GM23248 (cell line): ENCODE data around the gene ZNF407. TPM values are rescaled to one million over a fixed set of nuclear protein-coding genes. Genes with fewer than 3 reads are reported as not detected.

Experiments
- DNase-seq: peaks from one replicate; pipeline ENCODE4 v3.0.0-alpha.2; 2015
- H2AFZ ChIP-seq: fragments of 200-600 bp; sonication (generic); 2 replicates; pipeline ENCODE4 v1.6.1; 2016; ENCODE audit warnings: antibody characterized with exemption
- H3F3A ChIP-seq: fragments of 200-600 bp; sonication (generic); 2 replicates; pipeline ENCODE4 v1.6.1; 2016; ENCODE audit warnings: mild to moderate bottlenecking, antibody characterized with exemption, mixed run types; ENCODE audit not compliant: insufficient read depth
- H3K27ac ChIP-seq: fragments of 200-600 bp; sonication (generic); 2 replicates; pipeline ENCODE4 v1.5.1; 2016; ENCODE audit warnings: mild to moderate bottlenecking
- H3K27me3 ChIP-seq: fragments of 200-600 bp; sonication (generic); replicated peaks from 2 replicates; pipeline ENCODE4 v1.6.1; 2016; ENCODE audit warnings: mild to moderate bottlenecking; ENCODE audit not compliant: insufficient read depth
- H3K36me3 ChIP-seq: fragments of 200-600 bp; sonication (generic); 2 replicates; pipeline ENCODE4 v1.6.1; 2016; ENCODE audit warnings: low read depth, mild to moderate bottlenecking
- H3K4me1 ChIP-seq: fragments of 200-600 bp; sonication (generic); 2 replicates; pipeline ENCODE4 v1.6.1; 2016; ENCODE audit warnings: mild to moderate bottlenecking; ENCODE audit not compliant: insufficient read depth
- H3K4me2 ChIP-seq: fragments of 200-600 bp; sonication (generic); one replicate; pipeline ENCODE4 v1.6.1; 2016; ENCODE audit warnings: mild to moderate bottlenecking; ENCODE audit not compliant: unreplicated experiment
- H3K4me3 ChIP-seq: fragments of 200-600 bp; sonication (generic); 2 replicates; pipeline ENCODE4 v1.5.1; 2016; ENCODE audit warnings: mild to moderate bottlenecking
- H3K79me2 ChIP-seq: fragments of 200-600 bp; sonication (generic); 2 replicates; pipeline ENCODE4 v1.6.1; 2016; ENCODE audit warnings: mild to moderate bottlenecking; ENCODE audit not compliant: insufficient read depth
- H3K9ac ChIP-seq: fragments of 200-600 bp; sonication (generic); 2 replicates; pipeline ENCODE4 v1.6.1; 2016; ENCODE audit warnings: mild to moderate bottlenecking
- H3K9me2 ChIP-seq: fragments of 200-600 bp; sonication (generic); 2 replicates; pipeline ENCODE4 v1.6.1; 2016; ENCODE audit warnings: mixed run types, mild to moderate bottlenecking, moderate library complexity; ENCODE audit not compliant: insufficient read depth
- H3K9me3 ChIP-seq: fragments of 200-600 bp; sonication (generic); one replicate; pipeline ENCODE4 v1.6.1; 2017; ENCODE audit warnings: low read depth
- H4K20me1 ChIP-seq: fragments of 200-600 bp; sonication (generic); 2 replicates; pipeline ENCODE4 v1.6.0; 2016; ENCODE audit not compliant: insufficient read depth
- EZH2 ChIP-seq: fragments of 200-600 bp; sonication (generic); IDR thresholded peaks from 2 replicates; pipeline ENCODE4 v1.6.1; 2018; ENCODE audit warnings: antibody characterized with exemption, mild to moderate bottlenecking; ENCODE audit not compliant: insufficient read depth, poor library complexity, severe bottlenecking
- EZH2phosphoT487 ChIP-seq: fragments of 200-600 bp; sonication (generic); IDR thresholded peaks from 2 replicates; pipeline ENCODE4 v1.6.1; 2018; ENCODE audit warnings: antibody characterized with exemption, moderate library complexity, mild to moderate bottlenecking, low read depth; ENCODE audit not compliant: insufficient read depth
- WGBS, 2 experiments: methylation state at CpG; one replicate each; pipeline ENCODE4 v1.1.6; 2015 to 2017; ENCODE audit warnings: low lambda C conversion rate in 2 of 2, low coverage in 1 of 2; ENCODE audit errors: missing lambda C conversion rate in 2 of 2; 5-methylcytosine and 5-hydroxymethylcytosine counted together
- in situ Hi-C: fragments of 300-500 bp; cut with MboI; formaldehyde crosslinking; loops from 2 replicates; pipeline ENCODE4 v1.15.0; 2020
- polyA plus RNA-seq: library from polyadenylated mRNA; unstranded; fragments of >200 nt; fragmentation: Nextera tagmentation; extraction: Ambion mirVana; gene quantifications from 2 replicates; pipeline ENCODE4 v1.2.1, GENCODE V29; 2016
- total RNA-seq: library from RNA; depleted of rRNA; stranded (reverse); fragments of >200 nt; shearing (Covaris generic); gene quantifications from 2 replicates; pipeline ENCODE4 v1.2.3, GENCODE V29; 2014

ZNF407 gene
- total and polyA plus RNA-seq, 2 experiments from 2014 or later, result 2.6 to 6.3 TPM

DNA sequence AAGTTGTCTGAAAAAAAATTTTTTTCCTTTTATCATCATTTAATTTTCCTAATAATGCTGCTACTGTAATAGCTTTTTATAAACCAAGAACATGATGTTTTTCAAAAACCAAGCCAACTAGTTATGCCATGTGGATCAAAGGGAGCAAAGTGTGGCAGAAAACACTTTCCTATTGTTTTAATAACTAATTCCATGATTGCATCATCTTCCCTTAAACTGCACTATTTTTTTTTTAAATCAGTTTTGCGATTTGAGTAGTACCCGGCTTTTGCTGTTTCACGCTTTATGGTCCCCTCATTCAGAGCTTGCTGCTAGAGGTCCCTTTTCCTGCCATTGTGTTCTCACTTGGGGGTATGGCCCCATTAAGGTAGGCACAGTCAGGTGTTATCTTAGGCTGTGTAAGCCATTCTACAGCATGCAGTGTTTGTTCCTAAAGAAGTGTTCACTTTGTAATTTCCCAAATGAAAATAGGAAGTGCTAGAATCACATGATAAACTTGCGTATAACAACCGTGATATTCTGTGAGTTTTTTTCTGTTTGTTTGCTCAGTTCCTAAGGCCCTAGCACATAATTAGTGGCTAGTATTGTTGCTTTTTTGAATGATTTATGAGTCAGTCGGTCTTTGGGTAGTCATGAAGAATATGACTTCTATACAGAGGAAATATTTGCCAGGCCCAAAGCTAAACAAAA, 385.4 kb downstream of the ZNF407 start:
- Histone ChIP-seq H3K9ac (no peak overlapping the region), H3K27me3 (no peaks in the 10 kb centered on the region), H3K36me3 (no peaks in the 10 kb centered on the region), H3K79me2 (no peaks in the 10 kb centered on the region), H3F3A (no peaks in the 10 kb centered on the region), H3K4me1 (no peaks in the 10 kb centered on the region), H3K4me3 (no peak overlapping the region), H4K20me1 (no peaks in the 10 kb centered on the region), H3K4me2 (no peak overlapping the region), H3K9me2 (no peaks in the 10 kb centered on the region), H3K27ac (no peak overlapping the region), H2AFZ (no peak overlapping the region), H3K9me3 (no peaks in the 10 kb centered on the region)
- TF ChIP-seq EZH2, result no peak
- no peak for TF ChIP-seq EZH2phosphoT487
- in situ Hi-C loops, result no loop called here
- 89 to 91% methylated on average over 6 of the region's 6 CpGs for WGBS, 2 experiments
- DNase-seq, result no peak

DNA sequence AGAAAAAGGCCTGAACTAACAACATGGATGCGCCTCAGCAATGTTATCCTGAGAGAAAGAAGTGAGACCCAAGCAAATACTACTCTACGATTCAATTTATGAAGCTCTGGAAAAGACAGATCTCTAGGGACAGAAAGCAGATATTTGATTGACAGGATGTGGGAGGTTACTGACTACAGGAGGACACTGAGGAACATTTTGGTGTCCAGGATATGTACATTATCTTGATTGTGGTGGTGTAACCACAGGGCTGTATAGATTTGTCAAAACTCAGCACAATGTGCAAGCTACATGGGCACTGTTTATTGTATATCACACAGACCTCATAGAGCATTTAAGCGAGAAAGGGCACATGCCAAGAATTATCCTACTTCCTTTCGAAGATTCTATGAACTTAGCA, 391.5 kb downstream of the ZNF407 start:
- Histone ChIP-seq H3K9me2 (no peaks in the 10 kb centered on the region), H3K36me3 (no peaks in the 10 kb centered on the region), H3K4me1 (no peaks in the 10 kb centered on the region), H3K9ac (no peak overlapping the region), H2AFZ (no peak overlapping the region), H3K27me3 (no peaks in the 10 kb centered on the region), H3F3A (no peaks in the 10 kb centered on the region), H3K4me2 (no peak overlapping the region), H4K20me1 (no peaks in the 10 kb centered on the region), H3K79me2 (no peaks in the 10 kb centered on the region), H3K27ac (no peak overlapping the region), H3K9me3 (no peaks in the 10 kb centered on the region), H3K4me3 (no peak overlapping the region)
- no peak for DNase-seq
- TF ChIP-seq EZH2 (no peak), EZH2phosphoT487 (no peak)
- in situ Hi-C loops, result no loop called here
- WGBS, 2 experiments, result 81% methylated on average over 4 of the region's 4 CpGs

DNA sequence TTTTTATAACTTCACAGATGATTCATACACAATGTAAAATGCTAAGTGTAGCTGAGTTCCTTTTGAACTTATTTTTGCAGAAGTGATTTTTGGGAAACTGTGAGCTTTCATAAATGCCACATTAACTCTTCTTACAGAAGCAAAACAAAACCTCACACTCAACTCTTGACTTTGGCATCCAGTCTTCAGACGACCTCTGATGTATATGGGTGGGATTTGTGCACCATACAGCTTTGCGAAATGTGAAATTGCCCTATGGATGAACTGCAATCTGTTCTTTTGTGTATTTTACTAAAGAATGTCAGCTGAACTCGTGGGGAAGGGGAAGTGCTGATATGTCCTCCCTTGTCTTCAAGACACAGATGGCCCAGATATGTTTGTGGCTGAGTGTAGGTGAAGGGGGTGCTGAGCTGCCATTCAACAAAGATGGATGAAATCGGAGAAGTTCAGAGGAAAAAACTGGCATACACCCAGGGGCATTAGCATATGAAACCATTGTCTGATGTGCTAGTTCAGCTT, 393.0 kb downstream of the ZNF407 start:
- no peak overlapping the region for H3K4me2 ChIP-seq
- no peak for DNase-seq
- no peaks in the 10 kb centered on the region for H4K20me1 ChIP-seq
- no peaks in the 10 kb centered on the region for H3K9me2 ChIP-seq
- H3K36me3 ChIP-seq, result no peaks in the 10 kb centered on the region
- H3K9ac ChIP-seq, result no peak overlapping the region
- H3K27ac ChIP-seq, result no peak overlapping the region
- peaks cover 12% of the 10 kb centered on the region for H3K4me1 ChIP-seq
- no peaks in the 10 kb centered on the region for H3F3A ChIP-seq
- no peak overlapping the region for H3K4me3 ChIP-seq
- in situ Hi-C loops, result no loop called here
- TF ChIP-seq EZH2, result no peak
- no peak for TF ChIP-seq EZH2phosphoT487
- no peak overlapping the region for H2AFZ ChIP-seq
- H3K9me3 ChIP-seq, result no peaks in the 10 kb centered on the region
- H3K27me3 ChIP-seq, result no peaks in the 10 kb centered on the region
- WGBS, 2 experiments, result 52 to 59% methylated on average over 4 of the region's 4 CpGs
- H3K79me2 ChIP-seq, result no peaks in the 10 kb centered on the region

DNA sequence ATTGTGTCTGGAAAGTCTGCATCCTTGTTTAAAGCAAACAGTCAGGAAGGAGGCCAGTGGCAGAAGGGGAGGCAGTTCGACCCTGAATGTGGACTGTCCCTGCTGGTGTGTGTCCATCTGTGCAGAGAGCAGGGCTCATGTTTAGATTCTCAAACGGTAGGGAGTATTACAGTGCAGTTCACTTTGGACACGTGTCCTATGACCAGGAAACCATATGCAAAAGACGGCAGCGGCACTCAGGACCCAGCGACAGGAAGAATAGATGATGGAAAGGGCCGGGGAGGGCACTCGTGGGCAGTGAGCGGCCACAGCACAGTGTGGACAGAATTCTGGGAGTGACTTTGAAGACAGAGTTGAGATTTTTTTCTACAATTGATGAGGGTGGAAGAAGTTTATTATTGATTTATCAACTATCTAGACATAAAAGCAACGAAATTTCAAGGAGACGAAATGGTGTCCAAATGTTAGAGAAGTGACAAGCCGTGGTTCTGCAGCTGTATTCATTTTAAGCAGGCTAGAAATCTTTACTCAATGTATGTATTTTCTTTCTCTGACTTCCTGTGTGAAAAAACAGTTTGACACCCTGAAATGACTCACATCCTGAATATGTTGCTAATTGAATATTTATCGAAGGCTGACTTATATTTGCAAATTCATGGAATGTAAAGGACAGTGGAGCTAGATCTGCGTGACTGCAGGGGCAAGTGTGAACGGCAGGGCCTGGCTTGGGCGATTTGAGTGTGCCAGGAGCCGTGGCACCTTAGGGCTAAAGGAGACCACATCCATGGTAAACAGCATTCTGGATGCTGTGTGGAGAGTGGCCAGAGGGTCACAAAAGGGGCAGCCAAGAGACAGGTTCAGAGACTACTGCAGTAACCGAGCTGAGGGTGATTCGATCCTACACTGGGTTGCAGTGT, 397.1 kb downstream of the ZNF407 start:
- no peaks in the 10 kb centered on the region for H3K27me3 ChIP-seq
- H3F3A ChIP-seq, result no peaks in the 10 kb centered on the region
- 76 to 77% methylated on average over 19 of the region's 19 CpGs for WGBS, 2 experiments
- H4K20me1 ChIP-seq, result no peaks in the 10 kb centered on the region
- H3K4me1 ChIP-seq, result peaks cover 12% of the 10 kb centered on the region
- H3K27ac ChIP-seq, result no peak overlapping the region
- H3K36me3 ChIP-seq, result no peaks in the 10 kb centered on the region
- no peaks in the 10 kb centered on the region for H3K79me2 ChIP-seq
- TF ChIP-seq EZH2phosphoT487 (no peak), EZH2 (no peak)
- H2AFZ ChIP-seq, result no peak overlapping the region
- H3K9me2 ChIP-seq, result no peaks in the 10 kb centered on the region
- H3K4me3 ChIP-seq, result no peak overlapping the region
- DNase-seq, result peak; percentile 28
- peak overlapping the region; percentile 59 for H3K4me2 ChIP-seq
- no peak overlapping the region for H3K9ac ChIP-seq
- no peaks in the 10 kb centered on the region for H3K9me3 ChIP-seq
- in situ Hi-C loops, result no loop called here
